ENCODE results near the gene FHOD3. TPM values are rescaled to one million over a fixed set of nuclear protein-coding genes. Genes with fewer than 3 reads are reported as not detected.

The FHOD3 gene
- total and polyA plus RNA-seq, 2 experiments from 2014 or later, result 2.7 to 8.7 TPM

- Histone ChIP-seq H3K4me1 (ENCODE audit: insufficient read depth) (peaks cover 24% of the 10 kb centered on the region), H3K36me3 (ENCODE audit: insufficient read depth) (no peaks in the 10 kb centered on the region), H3K9me2 (ENCODE audit: insufficient read depth) (peaks cover 14% of the 10 kb centered on the region; the same call in 1 of the 2 replicates), H3K27me3 (ENCODE audit: insufficient read depth) (no peaks in the 10 kb centered on the region), H4K20me1 (replicated peaks; ENCODE audit: insufficient read depth) (no peaks in the 10 kb centered on the region), H2AFZ (no peak overlapping the region), H3K4me2 (0 out of 2 replicates have a peak overlapping the region, but pooled peaks have one; percentile 26), H3K79me2 (replicated peaks; ENCODE audit: insufficient read depth) (no peaks in the 10 kb centered on the region), H3K27ac (ENCODE audit: low read depth) (no peak overlapping the region), H3K4me3 (no peak overlapping the region), H3F3A (replicated peaks; ENCODE audit: low read depth) (no peaks in the 10 kb centered on the region)
- ATAC-seq (peak; percentile 79), DNase-seq (ENCODE audit: low spot score) (peak; percentile 54)
- Mint-ChIP-seq H3K9me3 (no peaks in the 10 kb centered on the region; the same call in 2 of the 3 replicates), H3K27me3 (ENCODE audit: insufficient read depth, low read depth, poor library complexity) (peaks cover 6% of the 10 kb centered on the region), H3K4me3 (no peak overlapping the region), H3K27ac (no peak overlapping the region; the same call in 1 of the 2 replicates), H3K36me3 (ENCODE audit: low read depth) (no peaks in the 10 kb centered on the region; the same call in 2 of the 3 replicates), H3K4me1 (peaks cover 36% of the 10 kb centered on the region)
- peak; percentile 67 for TF ChIP-seq ZNF462 (CRISPR knock-in tag; IDR thresholded peaks at IDR 0.05)
- no peak for TF ChIP-seq EZH2phosphoT487 (IDR thresholded peaks at IDR 0.05; ENCODE audit: unreplicated experiment)
- TF ChIP-seq REST (IDR thresholded peaks at IDR 0.05; ENCODE audit: unreplicated experiment), result no peak
- TF ChIP-seq, protein P1, sequence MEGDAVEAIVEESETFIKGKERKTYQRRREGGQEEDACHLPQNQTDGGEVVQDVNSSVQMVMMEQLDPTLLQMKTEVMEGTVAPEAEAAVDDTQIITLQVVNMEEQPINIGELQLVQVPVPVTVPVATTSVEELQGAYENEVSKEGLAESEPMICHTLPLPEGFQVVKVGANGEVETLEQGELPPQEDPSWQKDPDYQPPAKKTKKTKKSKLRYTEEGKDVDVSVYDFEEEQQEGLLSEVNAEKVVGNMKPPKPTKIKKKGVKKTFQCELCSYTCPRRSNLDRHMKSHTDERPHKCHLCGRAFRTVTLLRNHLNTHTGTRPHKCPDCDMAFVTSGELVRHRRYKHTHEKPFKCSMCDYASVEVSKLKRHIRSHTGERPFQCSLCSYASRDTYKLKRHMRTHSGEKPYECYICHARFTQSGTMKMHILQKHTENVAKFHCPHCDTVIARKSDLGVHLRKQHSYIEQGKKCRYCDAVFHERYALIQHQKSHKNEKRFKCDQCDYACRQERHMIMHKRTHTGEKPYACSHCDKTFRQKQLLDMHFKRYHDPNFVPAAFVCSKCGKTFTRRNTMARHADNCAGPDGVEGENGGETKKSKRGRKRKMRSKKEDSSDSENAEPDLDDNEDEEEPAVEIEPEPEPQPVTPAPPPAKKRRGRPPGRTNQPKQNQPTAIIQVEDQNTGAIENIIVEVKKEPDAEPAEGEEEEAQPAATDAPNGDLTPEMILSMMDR (conservative IDR thresholded peaks at IDR 0.05; ENCODE audit: low read depth in 2 of 2), result no peak
- no peak for TF ChIP-seq EZH2 (IDR thresholded peaks at IDR 0.05; ENCODE audit: low read depth, unreplicated experiment)
- TF ChIP-seq ETS1 (IDR thresholded peaks at IDR 0.05), result no peak
- TF ChIP-seq CREB1 (CRISPR knock-in tag; IDR thresholded peaks at IDR 0.05; ENCODE audit: low read depth), result 0 out of 2 replicates have a peak, but pooled peaks have one; percentile 17
- no peak for TF ChIP-seq ZNF331 (CRISPR knock-in tag; IDR thresholded peaks at IDR 0.05; ENCODE audit: low read depth)
- TF ChIP-seq NANOG (IDR thresholded peaks at IDR 0.05; ENCODE audit: borderline replicate concordance), result no peak
These were observed 32.3 kb downstream of the FHOD3 start for GRCh38 chr18:36329684-36330434.
